IPS-18c (cell line): ENCODE data around the gene WASF3.

Experiments used
- H3K4me3 ChIP-seq: 2 replicates; pipeline ENCODE4 v1.7.0; 2013; ENCODE audit warnings: low read depth, mild to moderate bottlenecking, low read length, moderate library complexity; ENCODE audit not compliant: insufficient read depth
- H3K9me3 ChIP-seq: one replicate; pipeline ENCODE4 v1.6.1; 2013; ENCODE audit warnings: mild to moderate bottlenecking, low read length, moderate library complexity; ENCODE audit not compliant: control insufficient read depth, insufficient read depth

WASF3 gene, protein sequence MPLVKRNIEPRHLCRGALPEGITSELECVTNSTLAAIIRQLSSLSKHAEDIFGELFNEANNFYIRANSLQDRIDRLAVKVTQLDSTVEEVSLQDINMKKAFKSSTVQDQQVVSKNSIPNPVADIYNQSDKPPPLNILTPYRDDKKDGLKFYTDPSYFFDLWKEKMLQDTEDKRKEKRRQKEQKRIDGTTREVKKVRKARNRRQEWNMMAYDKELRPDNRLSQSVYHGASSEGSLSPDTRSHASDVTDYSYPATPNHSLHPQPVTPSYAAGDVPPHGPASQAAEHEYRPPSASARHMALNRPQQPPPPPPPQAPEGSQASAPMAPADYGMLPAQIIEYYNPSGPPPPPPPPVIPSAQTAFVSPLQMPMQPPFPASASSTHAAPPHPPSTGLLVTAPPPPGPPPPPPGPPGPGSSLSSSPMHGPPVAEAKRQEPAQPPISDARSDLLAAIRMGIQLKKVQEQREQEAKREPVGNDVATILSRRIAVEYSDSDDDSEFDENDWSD

DNA sequence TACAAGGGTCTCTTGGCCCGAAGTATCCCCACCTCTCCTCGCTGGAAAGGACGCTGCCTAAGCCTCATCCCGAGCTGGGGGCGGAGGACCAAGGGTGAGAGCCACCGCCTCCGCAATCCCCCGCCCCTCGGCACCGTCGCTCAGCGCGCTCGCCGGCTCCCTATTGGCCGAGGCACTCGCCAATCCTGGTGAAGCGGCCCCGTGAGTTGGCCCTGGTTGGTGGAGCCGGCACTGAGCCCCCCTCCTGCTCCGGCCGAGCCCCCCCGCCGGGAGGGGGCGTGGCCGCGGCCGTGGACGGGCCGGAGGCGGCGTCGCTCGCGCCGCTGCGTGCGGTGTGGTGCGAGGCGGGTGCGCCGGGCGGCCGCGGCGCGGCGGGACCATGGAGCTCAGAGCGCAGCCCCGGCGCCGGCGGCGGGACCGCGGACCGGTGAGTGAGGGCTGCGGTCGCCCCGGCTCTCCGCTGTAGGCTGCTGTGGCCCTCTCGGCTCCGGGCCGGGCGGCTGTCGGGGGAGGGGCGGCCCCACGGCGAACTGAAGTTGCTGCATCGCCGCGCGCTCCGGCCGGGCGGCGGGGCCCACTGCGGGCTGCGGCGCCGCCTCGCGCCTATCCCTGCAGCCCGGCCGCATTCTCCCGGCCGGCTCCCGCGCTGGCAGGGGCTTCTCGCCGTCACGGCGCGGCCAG lies at the start of gene WASF3:
Gene WASF3, plus strand, starts transcription at position 291 of the 681 bp plus-strand sequence. CDS start 84,588 bp downstream, outside the sequence.
- H3K9me3 ChIP-seq, result no peaks in the 10 kb centered on the region
- H3K4me3 ChIP-seq, result peak within 1 kb of the TSS; percentile 74

- H3K4me3 ChIP-seq, result no peak overlapping the region
- H3K9me3 ChIP-seq, result peaks cover 2% of the 10 kb centered on the region
Observed at GRCh38 chr13:26508885-26509284, 48.6 kb upstream of the WASF3 start.

GRCh38 chr13:26509491-26509890 lies 48.0 kb upstream of the WASF3 start:
- Histone ChIP-seq H3K4me3 (no peak overlapping the region; the same call in 1 of the 2 replicates), H3K9me3 (peaks cover 2% of the 10 kb centered on the region)

- Histone ChIP-seq H3K4me3 (no peak overlapping the region), H3K9me3 (peaks cover 2% of the 10 kb centered on the region)
Observed at GRCh38 chr13:26513931-26514330, 43.6 kb upstream of the WASF3 start.

DNA sequence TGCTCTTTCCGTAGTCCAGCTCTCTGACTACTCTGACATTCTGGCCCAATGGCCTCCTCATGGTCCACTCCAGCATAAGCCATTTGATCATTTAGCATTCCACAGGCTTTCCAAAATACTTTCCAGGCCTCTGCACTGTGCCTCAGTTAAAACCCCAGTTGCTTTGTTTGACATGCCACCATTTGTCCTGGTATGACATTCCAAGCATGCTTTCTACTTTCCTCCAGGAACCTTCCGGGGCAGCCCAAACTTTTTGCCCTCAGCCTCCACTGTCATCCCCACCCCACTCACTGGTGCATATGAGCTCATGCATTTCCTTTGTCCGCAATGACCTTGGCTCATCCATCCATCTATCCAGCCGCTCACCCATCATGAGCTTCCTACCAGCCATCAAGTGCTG lies 41.8 kb upstream of the WASF3 start:
- H3K9me3 ChIP-seq, result peaks cover under 1% of the 10 kb centered on the region
- H3K4me3 ChIP-seq, result no peak overlapping the region

- Histone ChIP-seq H3K9me3 (no peaks in the 10 kb centered on the region), H3K4me3 (no peak overlapping the region)
Observed at GRCh38 chr13:26517936-26518335, 39.5 kb upstream of the WASF3 start.

DNA sequence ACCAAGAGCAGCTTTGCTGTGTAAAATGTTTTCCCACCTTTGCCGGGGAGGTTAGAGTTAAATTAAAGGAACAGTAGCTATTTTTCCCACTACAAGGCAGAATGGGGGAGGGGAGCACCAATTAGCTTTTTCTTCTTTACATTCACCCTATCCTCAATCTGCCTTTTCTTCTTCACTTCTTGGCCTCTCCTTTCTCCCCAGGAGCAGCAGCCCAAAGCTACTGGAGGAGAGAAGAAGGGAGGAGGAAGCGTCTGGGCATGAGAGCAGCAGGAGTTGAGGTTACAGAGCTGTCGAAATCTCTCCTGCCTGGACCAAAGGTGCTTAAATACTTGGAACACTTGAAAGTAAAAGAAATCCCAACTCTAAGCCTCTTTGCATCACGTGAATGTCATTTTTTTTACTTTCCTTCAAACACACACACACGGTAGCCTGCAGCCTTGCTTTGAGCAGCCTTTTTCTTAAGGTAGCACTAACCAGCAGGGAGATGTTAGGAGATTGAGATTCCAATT lies 39.0 kb upstream of the WASF3 start:
- no peak overlapping the region for H3K4me3 ChIP-seq
- no peaks in the 10 kb centered on the region for H3K9me3 ChIP-seq

DNA sequence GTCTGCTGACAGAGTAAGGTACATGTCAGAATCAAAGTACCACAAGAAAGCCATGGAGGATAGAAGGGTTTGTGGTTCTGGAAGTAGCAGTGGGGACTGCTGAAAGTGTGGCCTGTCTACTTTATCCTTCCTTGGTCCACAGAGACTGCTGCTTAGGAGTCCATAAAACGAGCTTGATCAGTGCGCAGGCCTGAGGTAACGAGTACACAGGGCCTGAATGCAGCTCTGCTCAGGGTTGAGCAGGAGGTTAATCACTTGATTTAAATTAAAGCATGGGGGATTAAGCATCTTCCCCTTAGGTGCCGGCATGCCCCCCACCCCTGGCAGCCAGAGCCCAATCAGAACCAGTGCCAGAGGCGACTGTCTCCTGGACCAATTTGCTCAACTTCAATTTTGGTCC lies 34.9 kb upstream of the WASF3 start:
- Histone ChIP-seq H3K4me3 (no peak overlapping the region), H3K9me3 (no peaks in the 10 kb centered on the region)

GRCh38 chr13:26523007-26523406 lies 34.5 kb upstream of the WASF3 start:
- Histone ChIP-seq H3K9me3 (no peaks in the 10 kb centered on the region), H3K4me3 (no peak overlapping the region)

DNA sequence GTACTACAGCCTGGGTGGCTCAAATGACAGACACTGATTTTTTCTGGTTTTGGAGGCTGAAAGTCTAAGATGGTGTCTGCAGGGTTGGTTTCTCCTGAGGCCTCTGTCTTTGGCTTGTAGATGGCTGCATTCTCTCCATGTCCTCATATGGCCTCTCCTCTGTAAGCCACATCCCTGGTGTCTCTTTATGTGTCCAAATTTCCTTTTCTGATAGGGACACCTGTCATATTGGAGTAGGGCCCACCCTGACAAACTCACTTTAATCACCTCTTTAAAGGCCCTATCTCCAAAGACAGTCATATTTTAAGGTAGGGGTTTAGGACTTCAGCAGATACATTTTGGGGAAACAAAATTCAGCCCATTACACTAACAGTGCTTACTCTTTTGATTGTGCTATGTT lies 32.0 kb upstream of the WASF3 start:
- Histone ChIP-seq H3K4me3 (no peak overlapping the region), H3K9me3 (no peaks in the 10 kb centered on the region)

DNA sequence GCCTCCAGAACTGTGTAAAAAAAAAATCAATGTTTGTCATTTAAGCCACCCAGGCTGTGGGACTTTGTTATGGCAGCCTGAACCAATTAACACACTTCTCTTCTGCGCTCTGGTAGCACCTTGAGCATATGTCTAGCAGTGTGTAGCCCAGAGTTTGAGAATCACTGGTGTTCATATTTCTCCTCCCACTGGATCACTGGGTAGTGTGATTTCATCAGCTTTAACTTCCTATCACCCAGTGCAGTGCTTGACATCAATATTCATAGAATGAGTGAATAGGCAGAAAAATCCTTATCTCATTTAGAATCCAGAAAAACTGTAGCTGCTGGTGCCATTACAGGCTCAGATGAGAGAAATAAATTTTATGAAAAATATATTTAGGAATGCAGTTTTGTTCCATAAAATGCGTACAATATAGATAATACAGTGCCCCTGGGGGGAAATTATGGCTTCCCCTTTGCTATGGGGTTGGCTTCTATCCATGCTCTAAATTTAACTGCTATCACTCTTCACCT lies 30.7 kb upstream of the WASF3 start:
- Histone ChIP-seq H3K9me3 (no peaks in the 10 kb centered on the region), H3K4me3 (no peak overlapping the region)

GRCh38 chr13:26528527-26528926 lies 29.0 kb upstream of the WASF3 start:
- H3K9me3 ChIP-seq, result no peaks in the 10 kb centered on the region
- H3K4me3 ChIP-seq, result no peak overlapping the region

GRCh38 chr13:26529441-26529840 lies 28.0 kb upstream of the WASF3 start:
- no peak overlapping the region for H3K4me3 ChIP-seq
- H3K9me3 ChIP-seq, result no peaks in the 10 kb centered on the region

DNA sequence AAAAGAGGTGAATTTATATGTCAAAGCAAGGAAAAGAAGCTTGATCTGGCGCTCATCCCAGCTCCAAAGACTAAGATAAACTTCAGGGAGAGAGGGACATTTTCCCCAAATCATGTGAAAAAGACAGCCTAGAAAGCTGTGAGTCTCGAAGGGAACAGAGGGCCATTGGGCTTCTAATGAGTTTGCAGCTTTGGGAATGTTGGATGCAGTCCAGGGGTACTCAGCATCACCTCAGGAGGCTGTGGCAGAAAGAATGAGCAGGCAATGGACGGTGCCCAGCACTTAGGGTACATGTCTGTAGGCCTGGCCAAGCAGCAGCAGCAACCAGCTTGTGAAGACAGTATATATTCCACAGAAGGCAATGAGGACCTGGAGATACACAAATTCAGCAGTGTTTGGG lies 25.7 kb upstream of the WASF3 start:
- no peak overlapping the region for H3K4me3 ChIP-seq

GRCh38 chr13:26534036-26534726 lies 23.3 kb upstream of the WASF3 start:
- no peak overlapping the region for H3K4me3 ChIP-seq
- H3K9me3 ChIP-seq, result no peaks in the 10 kb centered on the region

More for the DNA sequence above, 25.7 kb upstream of the WASF3 start:
- H3K9me3 ChIP-seq, result no peaks in the 10 kb centered on the region

DNA sequence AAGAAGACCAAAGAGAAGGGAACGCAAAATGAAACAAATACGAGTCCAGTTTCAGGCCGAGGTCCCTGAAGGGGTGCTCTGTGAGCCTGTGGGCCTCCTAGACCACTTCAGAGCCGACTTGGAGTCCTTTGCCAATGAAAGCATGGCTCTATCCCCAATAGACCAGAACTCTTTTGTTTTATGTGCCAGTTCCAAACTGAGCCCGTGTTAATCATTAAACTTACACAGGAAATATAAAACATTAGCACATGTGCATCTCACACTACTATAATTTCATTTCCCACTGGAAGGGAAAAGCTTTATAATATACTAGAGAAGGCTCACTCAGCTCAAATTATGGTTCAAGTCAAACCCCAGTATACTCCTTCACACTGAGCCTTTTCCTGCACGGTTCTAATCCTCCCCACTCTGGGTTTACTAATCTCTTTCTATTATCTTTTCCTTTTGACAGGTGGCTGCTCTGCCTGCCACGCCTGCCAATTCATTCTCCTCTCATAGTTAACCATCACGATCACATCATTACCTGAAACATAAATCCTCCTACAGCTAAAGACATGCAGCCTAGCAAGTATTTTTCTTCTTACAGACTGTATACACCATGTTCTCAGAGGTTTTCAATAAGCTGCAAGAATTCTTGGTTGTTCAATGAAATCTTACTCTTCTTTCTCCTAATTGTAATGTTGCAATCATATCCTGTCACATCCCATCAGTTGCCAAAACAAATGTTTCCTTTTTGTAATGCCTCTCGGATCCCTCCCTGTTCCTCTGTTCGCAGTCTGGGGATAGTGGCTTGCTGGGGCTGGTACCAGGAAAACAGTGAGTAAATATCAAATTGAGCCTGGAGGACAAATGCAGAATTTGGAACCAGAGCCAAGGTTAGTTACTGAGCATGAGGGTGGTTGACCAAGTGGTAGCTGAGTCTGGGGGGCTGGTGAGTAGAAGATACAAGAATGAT lies 18.8 kb upstream of the WASF3 start:
- Histone ChIP-seq H3K9me3 (no peaks in the 10 kb centered on the region), H3K4me3 (no peak overlapping the region)
